ENCODE results near the gene ELP2.

- TF ChIP-seq POLR2A (IDR thresholded peaks at IDR 0.05; ENCODE audit: low read depth, low read length) (no peak), CTCF (IDR thresholded peaks at IDR 0.05; ENCODE audit: extremely low read depth in 1 of 2, insufficient read depth in 1 of 2, low read depth in 1 of 2, low read length in 2 of 2) (no peak), EZH2 (IDR thresholded peaks at IDR 0.05; ENCODE audit: borderline replicate concordance, low read depth, low read length, severe bottlenecking) (no peak), MAX (IDR thresholded peaks at IDR 0.05; ENCODE audit: insufficient read depth, insufficient read length) (no peak)
Measured at GRCh38 chr18:36086186-36086585, 43.5 kb upstream of the ELP2 start.
